ENCODE data around the gene ACKR3. TPM values are rescaled to one million over a fixed set of nuclear protein-coding genes. Genes with fewer than 3 reads are reported as not detected.

The ACKR3 gene
- total and polyA plus RNA-seq, 2 experiments from 2014 or later, result 1.0 to 3.0 TPM

GRCh38 chr2:236626391-236627150 is 56.9 kb downstream of the ACKR3 start:
- Mint-ChIP-seq H3K27me3 (ENCODE audit: insufficient read depth, low read depth, poor library complexity) (peaks cover 5% of the 10 kb centered on the region), H3K27ac (no peak overlapping the region), H3K4me1 (no peaks in the 10 kb centered on the region; the same call in 2 of the 3 replicates), H3K36me3 (ENCODE audit: low read depth) (no peaks in the 10 kb centered on the region), H3K9me3 (no peaks in the 10 kb centered on the region), H3K4me3 (no peak overlapping the region)
- no peak overlapping the region for H3K4me2 ChIP-seq
- ATAC-seq, result peak; percentile 50
- no peak for DNase-seq (ENCODE audit: low spot score)
- no peak overlapping the region for H2AFZ ChIP-seq
- no peak overlapping the region for H3K27ac ChIP-seq (ENCODE audit: low read depth)
- H3K4me1 ChIP-seq (ENCODE audit: insufficient read depth), result no peaks in the 10 kb centered on the region
- H3K4me3 ChIP-seq, result no peak overlapping the region
- no peaks in the 10 kb centered on the region for H4K20me1 ChIP-seq (replicated peaks; ENCODE audit: insufficient read depth)
- H3K36me3 ChIP-seq (ENCODE audit: insufficient read depth), result no peaks in the 10 kb centered on the region
- TF ChIP-seq CTCF (conservative IDR thresholded peaks at IDR 0.05; ENCODE audit: low read depth in 2 of 2) (no peak), EZH2phosphoT487 (IDR thresholded peaks at IDR 0.05; ENCODE audit: unreplicated experiment) (no peak), NANOG (IDR thresholded peaks at IDR 0.05; ENCODE audit: borderline replicate concordance) (no peak), EZH2 (IDR thresholded peaks at IDR 0.05; ENCODE audit: low read depth, unreplicated experiment) (no peak), CREB1 (CRISPR knock-in tag; IDR thresholded peaks at IDR 0.05; ENCODE audit: low read depth) (no peak), STAT1 (IDR thresholded peaks at IDR 0.05; ENCODE audit: unreplicated experiment) (no peak), ZNF331 (CRISPR knock-in tag; IDR thresholded peaks at IDR 0.05; ENCODE audit: low read depth) (no peak), POLR2AphosphoS5 (IDR thresholded peaks at IDR 0.05; ENCODE audit: low read depth) (no peak)
- TF ChIP-seq, protein P1, sequence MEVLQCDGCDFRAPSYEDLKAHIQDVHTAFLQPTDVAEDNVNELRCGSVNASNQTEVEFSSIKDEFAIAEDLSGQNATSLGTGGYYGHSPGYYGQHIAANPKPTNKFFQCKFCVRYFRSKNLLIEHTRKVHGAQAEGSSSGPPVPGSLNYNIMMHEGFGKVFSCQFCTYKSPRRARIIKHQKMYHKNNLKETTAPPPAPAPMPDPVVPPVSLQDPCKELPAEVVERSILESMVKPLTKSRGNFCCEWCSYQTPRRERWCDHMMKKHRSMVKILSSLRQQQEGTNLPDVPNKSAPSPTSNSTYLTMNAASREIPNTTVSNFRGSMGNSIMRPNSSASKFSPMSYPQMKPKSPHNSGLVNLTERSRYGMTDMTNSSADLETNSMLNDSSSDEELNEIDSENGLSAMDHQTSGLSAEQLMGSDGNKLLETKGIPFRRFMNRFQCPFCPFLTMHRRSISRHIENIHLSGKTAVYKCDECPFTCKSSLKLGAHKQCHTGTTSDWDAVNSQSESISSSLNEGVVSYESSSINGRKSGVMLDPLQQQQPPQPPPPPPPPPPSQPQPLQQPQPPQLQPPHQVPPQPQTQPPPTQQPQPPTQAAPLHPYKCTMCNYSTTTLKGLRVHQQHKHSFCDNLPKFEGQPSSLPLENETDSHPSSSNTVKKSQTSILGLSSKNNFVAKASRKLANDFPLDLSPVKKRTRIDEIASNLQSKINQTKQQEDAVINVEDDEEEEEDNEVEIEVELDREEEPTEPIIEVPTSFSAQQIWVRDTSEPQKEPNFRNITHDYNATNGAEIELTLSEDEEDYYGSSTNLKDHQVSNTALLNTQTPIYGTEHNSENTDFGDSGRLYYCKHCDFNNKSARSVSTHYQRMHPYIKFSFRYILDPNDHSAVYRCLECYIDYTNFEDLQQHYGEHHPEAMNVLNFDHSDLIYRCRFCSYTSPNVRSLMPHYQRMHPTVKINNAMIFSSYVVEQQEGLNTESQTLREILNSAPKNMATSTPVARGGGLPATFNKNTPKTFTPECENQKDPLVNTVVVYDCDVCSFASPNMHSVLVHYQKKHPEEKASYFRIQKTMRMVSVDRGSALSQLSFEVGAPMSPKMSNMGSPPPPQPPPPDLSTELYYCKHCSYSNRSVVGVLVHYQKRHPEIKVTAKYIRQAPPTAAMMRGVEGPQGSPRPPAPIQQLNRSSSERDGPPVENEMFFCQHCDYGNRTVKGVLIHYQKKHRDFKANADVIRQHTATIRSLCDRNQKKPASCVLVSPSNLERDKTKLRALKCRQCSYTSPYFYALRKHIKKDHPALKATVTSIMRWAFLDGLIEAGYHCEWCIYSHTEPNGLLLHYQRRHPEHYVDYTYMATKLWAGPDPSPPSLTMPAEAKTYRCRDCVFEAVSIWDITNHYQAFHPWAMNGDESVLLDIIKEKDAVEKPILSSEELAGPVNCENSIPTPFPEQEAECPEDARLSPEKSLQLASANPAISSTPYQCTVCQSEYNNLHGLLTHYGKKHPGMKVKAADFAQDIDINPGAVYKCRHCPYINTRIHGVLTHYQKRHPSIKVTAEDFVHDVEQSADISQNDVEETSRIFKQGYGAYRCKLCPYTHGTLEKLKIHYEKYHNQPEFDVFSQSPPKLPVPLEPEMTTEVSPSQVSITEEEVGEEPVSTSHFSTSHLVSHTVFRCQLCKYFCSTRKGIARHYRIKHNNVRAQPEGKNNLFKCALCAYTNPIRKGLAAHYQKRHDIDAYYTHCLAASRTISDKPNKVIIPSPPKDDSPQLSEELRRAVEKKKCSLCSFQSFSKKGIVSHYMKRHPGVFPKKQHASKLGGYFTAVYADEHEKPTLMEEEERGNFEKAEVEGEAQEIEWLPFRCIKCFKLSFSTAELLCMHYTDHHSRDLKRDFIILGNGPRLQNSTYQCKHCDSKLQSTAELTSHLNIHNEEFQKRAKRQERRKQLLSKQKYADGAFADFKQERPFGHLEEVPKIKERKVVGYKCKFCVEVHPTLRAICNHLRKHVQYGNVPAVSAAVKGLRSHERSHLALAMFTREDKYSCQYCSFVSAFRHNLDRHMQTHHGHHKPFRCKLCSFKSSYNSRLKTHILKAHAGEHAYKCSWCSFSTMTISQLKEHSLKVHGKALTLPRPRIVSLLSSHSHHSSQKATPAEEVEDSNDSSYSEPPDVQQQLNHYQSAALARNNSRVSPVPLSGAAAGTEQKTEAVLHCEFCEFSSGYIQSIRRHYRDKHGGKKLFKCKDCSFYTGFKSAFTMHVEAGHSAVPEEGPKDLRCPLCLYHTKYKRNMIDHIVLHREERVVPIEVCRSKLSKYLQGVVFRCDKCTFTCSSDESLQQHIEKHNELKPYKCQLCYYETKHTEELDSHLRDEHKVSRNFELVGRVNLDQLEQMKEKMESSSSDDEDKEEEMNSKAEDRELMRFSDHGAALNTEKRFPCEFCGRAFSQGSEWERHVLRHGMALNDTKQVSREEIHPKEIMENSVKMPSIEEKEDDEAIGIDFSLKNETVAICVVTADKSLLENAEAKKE (CRISPR knock-in tag; IDR thresholded peaks at IDR 0.05), result no peak
- TF ChIP-seq, protein P2, sequence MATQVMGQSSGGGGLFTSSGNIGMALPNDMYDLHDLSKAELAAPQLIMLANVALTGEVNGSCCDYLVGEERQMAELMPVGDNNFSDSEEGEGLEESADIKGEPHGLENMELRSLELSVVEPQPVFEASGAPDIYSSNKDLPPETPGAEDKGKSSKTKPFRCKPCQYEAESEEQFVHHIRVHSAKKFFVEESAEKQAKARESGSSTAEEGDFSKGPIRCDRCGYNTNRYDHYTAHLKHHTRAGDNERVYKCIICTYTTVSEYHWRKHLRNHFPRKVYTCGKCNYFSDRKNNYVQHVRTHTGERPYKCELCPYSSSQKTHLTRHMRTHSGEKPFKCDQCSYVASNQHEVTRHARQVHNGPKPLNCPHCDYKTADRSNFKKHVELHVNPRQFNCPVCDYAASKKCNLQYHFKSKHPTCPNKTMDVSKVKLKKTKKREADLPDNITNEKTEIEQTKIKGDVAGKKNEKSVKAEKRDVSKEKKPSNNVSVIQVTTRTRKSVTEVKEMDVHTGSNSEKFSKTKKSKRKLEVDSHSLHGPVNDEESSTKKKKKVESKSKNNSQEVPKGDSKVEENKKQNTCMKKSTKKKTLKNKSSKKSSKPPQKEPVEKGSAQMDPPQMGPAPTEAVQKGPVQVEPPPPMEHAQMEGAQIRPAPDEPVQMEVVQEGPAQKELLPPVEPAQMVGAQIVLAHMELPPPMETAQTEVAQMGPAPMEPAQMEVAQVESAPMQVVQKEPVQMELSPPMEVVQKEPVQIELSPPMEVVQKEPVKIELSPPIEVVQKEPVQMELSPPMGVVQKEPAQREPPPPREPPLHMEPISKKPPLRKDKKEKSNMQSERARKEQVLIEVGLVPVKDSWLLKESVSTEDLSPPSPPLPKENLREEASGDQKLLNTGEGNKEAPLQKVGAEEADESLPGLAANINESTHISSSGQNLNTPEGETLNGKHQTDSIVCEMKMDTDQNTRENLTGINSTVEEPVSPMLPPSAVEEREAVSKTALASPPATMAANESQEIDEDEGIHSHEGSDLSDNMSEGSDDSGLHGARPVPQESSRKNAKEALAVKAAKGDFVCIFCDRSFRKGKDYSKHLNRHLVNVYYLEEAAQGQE (IDR thresholded peaks at IDR 0.05; ENCODE audit: unreplicated experiment), result no peak
- H3K9me2 ChIP-seq (ENCODE audit: insufficient read depth), result no peaks in the 10 kb centered on the region
- H3K79me2 ChIP-seq (replicated peaks; ENCODE audit: insufficient read depth), result no peaks in the 10 kb centered on the region
- H3F3A ChIP-seq (replicated peaks; ENCODE audit: low read depth), result no peaks in the 10 kb centered on the region
- H3K27me3 ChIP-seq (ENCODE audit: insufficient read depth), result no peaks in the 10 kb centered on the region

All from GM23338 (cell line).